GM12878 (cell line): ENCODE measurements around the gene CD72. TPM values are rescaled to one million over a fixed set of nuclear protein-coding genes. Genes with fewer than 3 reads are reported as not detected.

Source experiments
- ATAC-seq: fragments of 200-7000 bp; cut with Tn5 transposase; 3 replicates; pipeline ENCODE4 v1.9.1; 2020; ENCODE audit warnings: mild to moderate bottlenecking, moderate library complexity
- BruUV-seq: library from RNA; stranded (reverse); fragments of 400-500 nt; replicated peaks from 2 replicates; lab custom pipeline; 2021; lab: Mats Ljungman, UMichigan
- CTCF ChIA-PET: fragments of 300-600 bp; sonication (Branson Sonifier 250); formaldehyde crosslinking; extraction: SDS; loops from one replicate; lab custom pipeline; 2021; ENCODE audit warnings: inconsistent platforms; lab: Yijun Ruan, JAX
- POLR2A ChIA-PET: fragments of 350-600 bp; formaldehyde crosslinking; extraction: SDS; loops from one replicate; lab custom pipeline; 2021; ENCODE audit warnings: inconsistent platforms; lab: Charles Lee
- RAD21 ChIA-PET: fragments of 300-600 bp; sonication (Branson Sonifier 250); formaldehyde crosslinking; loops from one replicate; lab custom pipeline; 2023; ENCODE audit warnings: antibody characterized with exemption; ENCODE audit not compliant: unreplicated experiment; lab: Charles Lee
- SMC1A ChIA-PET: fragments of 300-600 bp; sonication (Branson Sonifier 250); formaldehyde crosslinking; loops from one replicate; lab custom pipeline; 2023; ENCODE audit not compliant: unreplicated experiment, uncharacterized antibody; lab: Charles Lee
- DNase-seq: peaks from one replicate; pipeline ENCODE4 v3.0.0-alpha.2; 2011; ENCODE audit warnings: low read depth, low spot score
- FAIRE-seq: peaks from 3 replicates; lab custom pipeline; 2011; peaks lifted over from hg19 to GRCh38; lab: Jason Lieb, UNC
- H2AFZ ChIP-seq: 2 replicates; pipeline ENCODE4 v1.6.0; 2011; ENCODE audit warnings: low read depth, low read length, control low read depth; ENCODE audit not compliant: control insufficient read depth
- H3K27ac ChIP-seq: 2 replicates; pipeline ENCODE4 v1.5.1; 2011; ENCODE audit warnings: control low read depth; ENCODE audit not compliant: control insufficient read depth, insufficient read depth
- H3K27me3 ChIP-seq, 2 experiments: replicated peaks in 1 of 2; 2 replicates each; pipeline versions ENCODE4 v1.6.0 to v1.6.1; 2011; ENCODE audit warnings: low read length in 1 of 2; ENCODE audit not compliant: control insufficient read depth in 2 of 2, insufficient read depth in 2 of 2
- H3K36me3 ChIP-seq, 2 experiments: 2 replicates each; pipeline ENCODE4 v1.5.1; 2011; ENCODE audit warnings: low read length in 1 of 2; ENCODE audit not compliant: control insufficient read depth in 2 of 2, insufficient read depth in 2 of 2
- H3K4me1 ChIP-seq: 2 replicates; pipeline ENCODE4 v1.6.1; 2011; ENCODE audit warnings: mild to moderate bottlenecking, low read length, moderate library complexity, mixed read lengths; ENCODE audit not compliant: control insufficient read depth, insufficient read depth
- H3K4me2 ChIP-seq: 2 replicates; pipeline ENCODE4 v1.6.0; 2011; ENCODE audit warnings: control low read depth; ENCODE audit not compliant: control insufficient read depth, insufficient read depth
- H3K4me3 ChIP-seq: fragments of 200-600 bp; sonication (generic); 2 replicates; pipeline ENCODE4 v1.5.1; 2016
- H3K79me2 ChIP-seq: 2 replicates; pipeline ENCODE4 v1.6.0; 2011; ENCODE audit warnings: low read length; ENCODE audit not compliant: control insufficient read depth, insufficient read depth
- H3K9ac ChIP-seq: 2 replicates; pipeline ENCODE4 v1.8.0; 2011; ENCODE audit warnings: low read length, control low read depth, mixed read lengths; ENCODE audit not compliant: control insufficient read depth, insufficient read depth
- H3K9me3 ChIP-seq: replicated peaks from 3 replicates; pipeline ENCODE4 v1.5.1; 2011; ENCODE audit warnings: mild to moderate bottlenecking, low read length; ENCODE audit not compliant: control insufficient read depth, insufficient read depth
- H4K20me1 ChIP-seq: 2 replicates; pipeline ENCODE4 v1.6.0; 2011; ENCODE audit not compliant: control insufficient read depth, insufficient read depth
- BCLAF1 ChIP-seq: fragments of 450-650 bp; IDR thresholded peaks from 2 replicates; pipeline ENCODE4 v1.6.1; 2017; ENCODE audit warnings: antibody characterized with exemption, mild to moderate bottlenecking, moderate library complexity
- CHD2 ChIP-seq: IDR thresholded peaks from 2 replicates; pipeline ENCODE4 v1.6.1; 2011; ENCODE audit warnings: low read depth, low read length, improper control_type of control experiment, borderline replicate concordance
- EGR1 ChIP-seq, 2 experiments: IDR thresholded peaks; 1 replicate in 1 of 2; 2 replicates in 1 of 2; pipeline ENCODE4 v1.6.1; 2011 to 2012; ENCODE audit warnings: low read depth in 2 of 2, low read length in 2 of 2, borderline replicate concordance in 1 of 2, mild to moderate bottlenecking in 1 of 2, moderate library complexity in 1 of 2
- HDGF ChIP-seq: fragments of 450-650 bp; IDR thresholded peaks from 2 replicates; pipeline ENCODE4 v1.6.1; 2016; ENCODE audit warnings: antibody characterized with exemption
- IKZF1 ChIP-seq: fragments of 450-650 bp; conservative IDR thresholded peaks from 2 replicates; pipeline ENCODE4 v1.6.1; 2017; ENCODE audit warnings: antibody characterized with exemption, mild to moderate bottlenecking
- POLR2A ChIP-seq: IDR thresholded peaks from 2 replicates; pipeline ENCODE4 v1.6.1; 2011; ENCODE audit warnings: low read depth, mild to moderate bottlenecking, low read length
- SP1 ChIP-seq: IDR thresholded peaks from one replicate; pipeline ENCODE4 v1.6.1; 2011; ENCODE audit warnings: low read depth, low read length
- STAT3 ChIP-seq: IDR thresholded peaks from 2 replicates; pipeline ENCODE4 v1.6.1; 2011; ENCODE audit warnings: low read depth, low read length, improper control_type of control experiment
- TAF1 ChIP-seq: IDR thresholded peaks from 2 replicates; pipeline ENCODE4 v1.6.1; 2011; ENCODE audit warnings: mild to moderate bottlenecking, low read depth, low read length, borderline replicate concordance
- WGBS: methylation state at CpG from one replicate; pipeline ENCODE4 v1.1.6; 2016; ENCODE audit warnings: low lambda C conversion rate; ENCODE audit not compliant: insufficient replicate concordance, insufficient coverage; ENCODE audit errors: missing lambda C conversion rate; 5-methylcytosine and 5-hydroxymethylcytosine counted together
- in situ Hi-C: fragments of 300-500 bp; cut with MboI; formaldehyde crosslinking; loops from 9 replicates; pipeline ENCODE4 v1.14.3; 2018; ENCODE audit warnings: mixed read lengths
- intact Hi-C: fragments of 100-400 bp; cut with micrococcal nuclease; formaldehyde crosslinking; loops from one replicate; pipeline ENCODE4 v1.14.2; 2022; ENCODE audit not compliant: unreplicated experiment
- polyA plus RNA-seq, 11 experiments: library from polyadenylated mRNA; depleted of rRNA in 4 of 11; unstranded in 6 of 11; stranded (reverse) in 5 of 11; fragments of >200 nt; fragmentation: Nextera tagmentation in 4 of 11; fragmentation: Illumina TruSeq in 1 of 11; extraction: Ambion mirVana in 4 of 11; extraction: Trizol in 1 of 11; gene quantifications; 1 replicate in 1 of 11; 2 replicates in 10 of 11; pipeline versions ENCODE4 v1.2.1 to v1.2.3, GENCODE V29; 2011 to 2016; ENCODE audit warnings: inconsistent platforms in 2 of 11, missing spikeins in 2 of 11, low read depth in 1 of 11
- total RNA-seq, 4 experiments: library from RNA; depleted of rRNA in 3 of 4; stranded (reverse); fragments of >200 nt in 3 of 4; fragmentation: Illumina TruSeq in 1 of 4; extraction: Trizol in 1 of 4; gene quantifications; 2 replicates each; pipeline versions ENCODE4 v1.2.1 to v1.2.3, GENCODE V29; 2013 to 2021
- TF ChIP-seq, protein P1 (sequence below): IDR thresholded peaks from 2 replicates; pipeline ENCODE4 v1.6.1; 2011; ENCODE audit warnings: borderline replicate concordance, low read depth, mild to moderate bottlenecking, moderate library complexity, low read length; ENCODE audit not compliant: insufficient read depth, poor library complexity, severe bottlenecking
- TF ChIP-seq, protein P2 (sequence below): fragments of 450-650 bp; IDR thresholded peaks from 2 replicates; pipeline ENCODE4 v1.6.1; 2018; ENCODE audit warnings: mild to moderate bottlenecking, low read depth, moderate library complexity; ENCODE audit not compliant: partially characterized antibody
- TF ChIP-seq, protein P3 (sequence below): IDR thresholded peaks from 2 replicates; pipeline ENCODE4 v1.6.1; 2012; ENCODE audit warnings: low read depth, low read length, improper control_type of control experiment

Gene CD72
- total and polyA plus RNA-seq, 10 of the 15 experiments (the other 5 are each of a cell fraction or from before 2014, with no cell fraction given), result 2.1 to 14.2 (median 4.4) TPM

DNA sequence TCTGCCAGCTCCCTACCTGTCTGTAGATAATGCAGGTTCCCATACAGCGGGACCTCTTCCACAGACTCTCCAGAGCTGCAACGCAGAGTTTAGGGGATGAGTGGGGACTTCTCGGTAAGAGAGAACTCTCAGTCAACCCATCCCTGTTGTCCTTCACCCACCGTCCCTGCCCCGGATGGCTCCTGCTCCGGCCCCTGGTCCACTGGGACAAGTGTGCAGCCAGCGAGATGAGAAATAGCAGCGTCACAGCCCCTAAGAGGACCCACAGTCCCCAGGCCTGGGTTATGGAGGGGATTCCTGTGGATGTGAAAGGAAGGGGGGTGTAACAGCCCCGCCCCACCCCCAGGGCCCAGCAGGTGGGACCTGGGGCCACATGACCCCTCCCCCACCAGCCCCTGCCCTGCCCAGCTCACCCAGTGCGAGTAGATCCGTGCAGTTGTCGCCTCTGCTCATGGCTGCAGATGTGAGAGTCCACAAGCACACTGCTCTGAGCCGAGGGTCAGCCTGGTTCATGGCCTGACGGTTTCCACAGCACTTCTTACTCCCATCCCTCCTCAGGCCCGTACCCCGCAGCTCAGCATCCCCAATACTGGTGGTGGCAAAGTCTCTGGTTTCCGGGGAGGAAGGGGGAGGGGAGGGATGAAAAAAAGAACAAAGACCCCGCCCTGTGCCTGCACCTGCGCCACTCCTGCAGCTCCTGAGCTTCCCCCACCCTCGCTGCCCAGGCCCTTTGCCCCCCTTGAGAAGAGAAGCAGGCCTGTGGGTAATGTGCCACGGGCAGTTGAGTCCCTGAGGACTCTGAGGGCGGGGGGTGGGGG, 32.3 kb upstream of the CD72 start, which contains the start of gene SIT1:
TSS of gene SIT1 (minus strand) at position 591 of the 818 bp plus-strand sequence. CDS start at position 513, 78 bp downstream.
- RAD21 ChIA-PET, result interaction anchor here (0.5 to 9.6 kb wide), 9 partner anchors 7 to 578 kb away, joined by 3 to 133 read pairs (median 15); partner anchors contain the start of genes ARHGEF39, CCDC107, CREB3 and RMRP
- POLR2A ChIA-PET, result interaction anchor here (0.6 to 11.1 kb wide), 7 partner anchors 10 to 306 kb away, joined by 3 to 163 read pairs (median 7); partner anchors contain the start of genes ARHGEF39, CCDC107, CD72 and CREB3
- intact Hi-C loops (loop anchor here (10.0 kb wide), 1 partner anchor 174 kb away; the partner anchor contains the start of genes FAM221B and TMEM8B), in situ Hi-C loops (no loop called here)
- peak within 1 kb of the TSS; percentile 93 for H3K4me2 ChIP-seq
- no peak for DNase-seq
- peak within 1 kb of the TSS; percentile 77 for H2AFZ ChIP-seq
- no TSS peak for BruUV-seq
- CTCF ChIA-PET, result interaction anchor here (0.9 to 8.8 kb wide), 8 partner anchors 7 to 85 kb away, joined by 3 to 139 read pairs (median 76); partner anchors contain the start of genes ARHGEF39, CCDC107, CD72 and CREB3
- no peak for FAIRE-seq
- H3K27me3 ChIP-seq, result no peaks in the 10 kb centered on the region
- SMC1A ChIA-PET, result interaction anchor here (0.8 to 7.7 kb wide), 7 partner anchors 9 to 99 kb away, joined by 3 to 114 read pairs (median 32); partner anchors contain the start of genes ARHGEF39, CCDC107, CREB3 and GBA2
- peak within 1 kb of the TSS; percentile 93 for H3K27ac ChIP-seq
- H3K9me3 ChIP-seq, result no peaks in the 10 kb centered on the region
- H4K20me1 ChIP-seq, result no peaks in the 10 kb centered on the region
- H3K36me3 ChIP-seq, result no peaks in the 10 kb centered on the region
- WGBS, result 8% methylated on average over 22 of the region's 22 CpGs
- peaks cover 31% of the 10 kb centered on the region for H3K4me1 ChIP-seq
- ATAC-seq, result peak; percentile 19
- H3K9ac ChIP-seq, result peak within 1 kb of the TSS; percentile 89
- H3K4me3 ChIP-seq, result peak within 1 kb of the TSS; percentile 100
- peaks cover 20% of the 10 kb centered on the region for H3K79me2 ChIP-seq
- TF ChIP-seq SP1, result no peak
- TF ChIP-seq, protein P1, sequence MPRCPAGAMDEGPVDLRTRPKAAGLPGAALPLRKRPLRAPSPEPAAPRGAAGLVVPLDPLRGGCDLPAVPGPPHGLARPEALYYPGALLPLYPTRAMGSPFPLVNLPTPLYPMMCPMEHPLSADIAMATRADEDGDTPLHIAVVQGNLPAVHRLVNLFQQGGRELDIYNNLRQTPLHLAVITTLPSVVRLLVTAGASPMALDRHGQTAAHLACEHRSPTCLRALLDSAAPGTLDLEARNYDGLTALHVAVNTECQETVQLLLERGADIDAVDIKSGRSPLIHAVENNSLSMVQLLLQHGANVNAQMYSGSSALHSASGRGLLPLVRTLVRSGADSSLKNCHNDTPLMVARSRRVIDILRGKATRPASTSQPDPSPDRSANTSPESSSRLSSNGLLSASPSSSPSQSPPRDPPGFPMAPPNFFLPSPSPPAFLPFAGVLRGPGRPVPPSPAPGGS, result no peak
- no peak for TF ChIP-seq STAT3
- peak; percentile 84; the same call in 1 of the 2 replicates for TF ChIP-seq CHD2
- TF ChIP-seq TAF1, result peak; percentile 28; the same call in 1 of the 2 replicates
- 0 out of 3 replicates have a peak, but pooled peaks of 1 of the 2 experiments have one; percentile 21 for TF ChIP-seq EGR1 (IDR thresholded peaks at IDR 0.05; ENCODE audit: borderline replicate concordance in 1 of 2, low read depth in 2 of 2, low read length in 2 of 2)
- TF ChIP-seq, protein P2, sequence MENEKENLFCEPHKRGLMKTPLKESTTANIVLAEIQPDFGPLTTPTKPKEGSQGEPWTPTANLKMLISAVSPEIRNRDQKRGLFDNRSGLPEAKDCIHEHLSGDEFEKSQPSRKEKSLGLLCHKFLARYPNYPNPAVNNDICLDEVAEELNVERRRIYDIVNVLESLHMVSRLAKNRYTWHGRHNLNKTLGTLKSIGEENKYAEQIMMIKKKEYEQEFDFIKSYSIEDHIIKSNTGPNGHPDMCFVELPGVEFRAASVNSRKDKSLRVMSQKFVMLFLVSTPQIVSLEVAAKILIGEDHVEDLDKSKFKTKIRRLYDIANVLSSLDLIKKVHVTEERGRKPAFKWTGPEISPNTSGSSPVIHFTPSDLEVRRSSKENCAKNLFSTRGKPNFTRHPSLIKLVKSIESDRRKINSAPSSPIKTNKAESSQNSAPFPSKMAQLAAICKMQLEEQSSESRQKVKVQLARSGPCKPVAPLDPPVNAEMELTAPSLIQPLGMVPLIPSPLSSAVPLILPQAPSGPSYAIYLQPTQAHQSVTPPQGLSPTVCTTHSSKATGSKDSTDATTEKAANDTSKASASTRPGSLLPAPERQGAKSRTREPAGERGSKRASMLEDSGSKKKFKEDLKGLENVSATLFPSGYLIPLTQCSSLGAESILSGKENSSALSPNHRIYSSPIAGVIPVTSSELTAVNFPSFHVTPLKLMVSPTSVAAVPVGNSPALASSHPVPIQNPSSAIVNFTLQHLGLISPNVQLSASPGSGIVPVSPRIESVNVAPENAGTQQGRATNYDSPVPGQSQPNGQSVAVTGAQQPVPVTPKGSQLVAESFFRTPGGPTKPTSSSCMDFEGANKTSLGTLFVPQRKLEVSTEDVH, result no peak
- TF ChIP-seq HDGF, result 0 out of 2 replicates have a peak, but pooled peaks have one; percentile 53
- TF ChIP-seq, protein P3, sequence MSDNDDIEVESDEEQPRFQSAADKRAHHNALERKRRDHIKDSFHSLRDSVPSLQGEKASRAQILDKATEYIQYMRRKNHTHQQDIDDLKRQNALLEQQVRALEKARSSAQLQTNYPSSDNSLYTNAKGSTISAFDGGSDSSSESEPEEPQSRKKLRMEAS, result peak; percentile 45; the same call in 1 of the 2 replicates
- TF ChIP-seq IKZF1, result 0 out of 2 replicates have a peak, but pooled peaks have one; percentile 8
- no peak for TF ChIP-seq BCLAF1
- TF ChIP-seq POLR2A, result peak; percentile 75
